Stimulated activated CD4-positive, alpha-beta T cell treated with anti-CD3 and anti-CD28 coated beads, Interleukin-12 subunit alpha, Interleukin-12 subunit beta, amount 100 ng/mL, for 4 hours (primary cell): Measurements from ENCODE around the gene MISP3.

ENCODE experiments used
- DNase-seq: peaks from one replicate; pipeline ENCODE4 v3.0.0-alpha.2; 2020

MISP3 gene

GRCh38 chr19:14081797-14082674 lies 9.4 kb downstream of the MISP3 start:
- DNase-seq, result peak; percentile 34

- DNase-seq, result no peak
These were observed 10.0 kb downstream of the MISP3 start for GRCh38 chr19:14082675-14082960.

GRCh38 chr19:14085309-14085995 lies 12.9 kb downstream of the MISP3 start, which contains the start of gene C19orf67:
Gene C19orf67, minus strand, starts transcription at chr19:14085783. Its CDS starts 156 bp downstream, at chr19:14085627.
- no peak for DNase-seq

GRCh38 chr19:14086098-14086497 lies 13.5 kb downstream of the MISP3 start:
- no peak for DNase-seq

- DNase-seq, result no peak
These were observed 16.2 kb downstream of the MISP3 start for GRCh38 chr19:14088634-14089411.

GRCh38 chr19:14089412-14089661 lies 16.8 kb downstream of the MISP3 start:
- no peak for DNase-seq

GRCh38 chr19:14089662-14090508 lies 17.3 kb downstream of the MISP3 start:
- peak; percentile 54 for DNase-seq

GRCh38 chr19:14090509-14091080 lies 18.0 kb downstream of the MISP3 start, which contains the start of gene SAMD1:
Gene SAMD1, minus strand, starts transcription at chr19:14090751.
- peak; percentile 90 for DNase-seq

- DNase-seq, result peak; percentile 50
These were observed 18.7 kb downstream of the MISP3 start for GRCh38 chr19:14091081-14091812.

- DNase-seq, result no peak
These were observed 19.4 kb downstream of the MISP3 start for GRCh38 chr19:14091813-14092462.

- no peak for DNase-seq
These were observed 20.7 kb downstream of the MISP3 start for GRCh38 chr19:14093117-14093823.

- DNase-seq, result no peak
These were observed 22.3 kb downstream of the MISP3 start for GRCh38 chr19:14094854-14095253.

GRCh38 chr19:14096272-14096992 lies 23.8 kb downstream of the MISP3 start:
- no peak for DNase-seq

GRCh38 chr19:14097532-14098151 lies 25.1 kb downstream of the MISP3 start:
- DNase-seq, result no peak

- DNase-seq, result no peak
These were observed 28.5 kb downstream of the MISP3 start for GRCh38 chr19:14101003-14101545.

GRCh38 chr19:14102102-14102696 lies 29.6 kb downstream of the MISP3 start:
- DNase-seq, result no peak

GRCh38 chr19:14102756-14103155 lies 30.2 kb downstream of the MISP3 start:
- DNase-seq, result no peak

GRCh38 chr19:14103310-14103709 lies 30.7 kb downstream of the MISP3 start:
- DNase-seq, result no peak

GRCh38 chr19:14105680-14106079 lies 33.1 kb downstream of the MISP3 start:
- DNase-seq, result no peak
